DND-41 (cell line): ENCODE results near the gene ASTE1.

Experiments
- EZH2 ChIP-seq: IDR thresholded peaks from 3 replicates; pipeline ENCODE4 v1.6.1; 2012; ENCODE audit warnings: borderline replicate concordance, low read depth, mild to moderate bottlenecking, moderate library complexity, low read length, inconsistent platforms; ENCODE audit not compliant: severe bottlenecking
- TF ChIP-seq, protein P1 (sequence below): IDR thresholded peaks from 2 replicates; pipeline ENCODE4 v1.5.1; 2012; ENCODE audit warnings: borderline replicate concordance, low read length, moderate library complexity, mild to moderate bottlenecking; ENCODE audit not compliant: poor library complexity, severe bottlenecking; ENCODE audit errors: extremely low read depth

DNA sequence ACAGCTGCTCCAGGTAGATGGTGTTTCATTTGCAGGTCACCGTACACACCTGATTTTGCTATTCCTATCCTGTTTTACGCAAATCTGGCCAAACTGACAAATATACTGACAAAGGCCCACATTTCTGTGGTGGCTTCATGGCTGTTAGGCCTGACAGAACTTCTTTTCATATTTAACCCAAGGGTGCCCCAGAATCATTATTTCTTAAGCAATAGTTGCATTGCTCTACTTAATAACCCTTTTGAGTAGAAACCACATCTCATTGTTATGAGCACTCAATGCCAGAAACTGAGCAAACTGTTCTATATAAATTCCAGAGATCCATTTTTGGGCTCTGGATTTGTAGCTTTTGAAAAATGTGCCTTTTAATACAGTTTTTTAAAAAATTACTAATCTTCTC is 19.4 kb downstream of the ASTE1 start:
- TF ChIP-seq, protein P1, sequence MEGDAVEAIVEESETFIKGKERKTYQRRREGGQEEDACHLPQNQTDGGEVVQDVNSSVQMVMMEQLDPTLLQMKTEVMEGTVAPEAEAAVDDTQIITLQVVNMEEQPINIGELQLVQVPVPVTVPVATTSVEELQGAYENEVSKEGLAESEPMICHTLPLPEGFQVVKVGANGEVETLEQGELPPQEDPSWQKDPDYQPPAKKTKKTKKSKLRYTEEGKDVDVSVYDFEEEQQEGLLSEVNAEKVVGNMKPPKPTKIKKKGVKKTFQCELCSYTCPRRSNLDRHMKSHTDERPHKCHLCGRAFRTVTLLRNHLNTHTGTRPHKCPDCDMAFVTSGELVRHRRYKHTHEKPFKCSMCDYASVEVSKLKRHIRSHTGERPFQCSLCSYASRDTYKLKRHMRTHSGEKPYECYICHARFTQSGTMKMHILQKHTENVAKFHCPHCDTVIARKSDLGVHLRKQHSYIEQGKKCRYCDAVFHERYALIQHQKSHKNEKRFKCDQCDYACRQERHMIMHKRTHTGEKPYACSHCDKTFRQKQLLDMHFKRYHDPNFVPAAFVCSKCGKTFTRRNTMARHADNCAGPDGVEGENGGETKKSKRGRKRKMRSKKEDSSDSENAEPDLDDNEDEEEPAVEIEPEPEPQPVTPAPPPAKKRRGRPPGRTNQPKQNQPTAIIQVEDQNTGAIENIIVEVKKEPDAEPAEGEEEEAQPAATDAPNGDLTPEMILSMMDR, result no peak
- no peak for TF ChIP-seq EZH2
